Transverse colon (tissue), 4 donors: ENCODE results near the gene PIK3CD. TPM values are rescaled to one million over a fixed set of nuclear protein-coding genes. Genes with fewer than 3 reads are reported as not detected.

Experiments
- DNase-seq: peaks from one replicate; pipeline ENCODE4 v3.0.0-alpha.2; 2019
- H3K27ac ChIP-seq, 4 donors: fragments of 200-600 bp; sonication (generic); 2 replicates each; pipeline ENCODE4 v1.5.1; 2016 to 2018; ENCODE audit warnings: inconsistent platforms in 4 of 4
- H3K27me3 ChIP-seq: fragments of 200-600 bp; sonication (generic); 2 replicates; pipeline ENCODE4 v1.5.1; 2017; ENCODE audit warnings: inconsistent platforms
- H3K36me3 ChIP-seq, 4 donors: fragments of 200-600 bp; sonication (generic); 2 replicates each; pipeline ENCODE4 v1.5.1; 2017 to 2019; ENCODE audit warnings: inconsistent platforms in 4 of 4
- H3K4me1 ChIP-seq, 4 donors: fragments of 200-600 bp; sonication (generic); 2 replicates each; pipeline ENCODE4 v1.5.1; 2017 to 2020; ENCODE audit warnings: inconsistent platforms in 4 of 4
- H3K4me3 ChIP-seq, 4 donors: fragments of 200-600 bp; sonication (generic); 1 replicate in 1 of 4; 2 replicates in 3 of 4; pipeline versions ENCODE4 v1.5.1 to v1.6.1; 2017 to 2019; ENCODE audit warnings: inconsistent platforms in 4 of 4
- H3K9me3 ChIP-seq, 2 donors: fragments of 200-600 bp; sonication (generic); 2 replicates each; pipeline ENCODE4 v1.5.1; 2017 to 2019; ENCODE audit warnings: inconsistent platforms in 2 of 2
- EP300 ChIP-seq: sonication (generic); formaldehyde crosslinking; IDR thresholded peaks from one replicate; pipeline ENCODE4 v1.6.1; 2017; ENCODE audit warnings: antibody characterized with exemption, low read depth
- POLR2A ChIP-seq: fragments of 450-650 bp; IDR thresholded peaks from one replicate; pipeline ENCODE4 v1.6.1; 2016; ENCODE audit warnings: antibody characterized with exemption, mild to moderate bottlenecking, moderate library complexity
- POLR2AphosphoS5 ChIP-seq, 3 donors: sonication (generic); formaldehyde crosslinking; IDR thresholded peaks; one replicate each; pipeline ENCODE4 v1.6.1; 2016; ENCODE audit warnings: antibody characterized with exemption in 3 of 3
- WGBS, 2 donors: methylation state at CpG; one replicate each; pipeline ENCODE4 v1.1.5; 2018; ENCODE audit warnings: low coverage in 1 of 2; 5-methylcytosine and 5-hydroxymethylcytosine counted together
- in situ Hi-C, 4 donors: fragments of 200-750 bp; cut with MboI; loops; one replicate each; pipeline versions ENCODE4 v1.15.0 to v1.15.1; 2017; ENCODE audit warnings: low sequenced_read_pairs in 3 of 4, low pct_ligation_motif_present in 1 of 4, low pct_unique_long_range_greater_than_20kb in 1 of 4
- intact Hi-C: fragments of 100-400 bp; cut with DNase I; formaldehyde crosslinking; loops from one replicate; pipeline ENCODE4 v1.15.1; 2023; ENCODE audit warnings: low total_unique reads
- total RNA-seq, 4 donors: library from RNA; depleted of rRNA; stranded (reverse); fragments of >200 nt; gene quantifications; one replicate each; pipeline ENCODE4 v1.1.0, GENCODE V29; 2016
- TF ChIP-seq, protein P1 (sequence below), 5 experiments: fragments of 200-600 bp in 3 of 5; fragments of 450-650 bp in 2 of 5; sonication (generic) in 3 of 5; IDR thresholded peaks; 1 replicate in 2 of 5; 2 replicates in 3 of 5; pipeline ENCODE4 v1.5.1; 2016 to 2017; ENCODE audit warnings: antibody characterized with exemption in 5 of 5, inconsistent platforms in 3 of 5, mild to moderate bottlenecking in 2 of 5, moderate library complexity in 1 of 5

The PIK3CD gene
- total RNA-seq, 4 donors from 2014 or later, result 0.20 to 6.7 (median 4.1) TPM

- Histone ChIP-seq H3K9me3 (no peaks in the 10 kb centered on the region), H3K27ac (peak overlapping the region; percentile 40 to 67 (median 54)), H3K36me3 (no peaks in the 10 kb centered on the region), H3K27me3 (peaks cover 4% of the 10 kb centered on the region), H3K4me1 (peaks cover 0 to 14% (median 4%) of the 10 kb centered on the region in 4 donors), H3K4me3 (peak overlapping the region in 1 of 4 donors; percentile 27)
- intact Hi-C loops (no loop called here), in situ Hi-C loops (loop anchor here in 1 of 4 donors (10.0 kb wide), 1 partner anchor 235 kb away; no protein-coding TSS in a partner anchor)
- TF ChIP-seq, protein P1, sequence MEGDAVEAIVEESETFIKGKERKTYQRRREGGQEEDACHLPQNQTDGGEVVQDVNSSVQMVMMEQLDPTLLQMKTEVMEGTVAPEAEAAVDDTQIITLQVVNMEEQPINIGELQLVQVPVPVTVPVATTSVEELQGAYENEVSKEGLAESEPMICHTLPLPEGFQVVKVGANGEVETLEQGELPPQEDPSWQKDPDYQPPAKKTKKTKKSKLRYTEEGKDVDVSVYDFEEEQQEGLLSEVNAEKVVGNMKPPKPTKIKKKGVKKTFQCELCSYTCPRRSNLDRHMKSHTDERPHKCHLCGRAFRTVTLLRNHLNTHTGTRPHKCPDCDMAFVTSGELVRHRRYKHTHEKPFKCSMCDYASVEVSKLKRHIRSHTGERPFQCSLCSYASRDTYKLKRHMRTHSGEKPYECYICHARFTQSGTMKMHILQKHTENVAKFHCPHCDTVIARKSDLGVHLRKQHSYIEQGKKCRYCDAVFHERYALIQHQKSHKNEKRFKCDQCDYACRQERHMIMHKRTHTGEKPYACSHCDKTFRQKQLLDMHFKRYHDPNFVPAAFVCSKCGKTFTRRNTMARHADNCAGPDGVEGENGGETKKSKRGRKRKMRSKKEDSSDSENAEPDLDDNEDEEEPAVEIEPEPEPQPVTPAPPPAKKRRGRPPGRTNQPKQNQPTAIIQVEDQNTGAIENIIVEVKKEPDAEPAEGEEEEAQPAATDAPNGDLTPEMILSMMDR (IDR thresholded peaks at IDR 0.05), result no peak
- TF ChIP-seq EP300 (no peak), POLR2A (no peak), POLR2AphosphoS5 (IDR thresholded peaks at IDR 0.05) (no peak)
- peak; percentile 67 for DNase-seq
- 0 to 39% methylated on average over 1 to 28 of the region's 29 CpGs for WGBS, 2 donors
Measured at GRCh38 chr1:9629445-9630201, 21.9 kb upstream of the PIK3CD start.

GRCh38 chr1:9630331-9631111 lies 21.0 kb upstream of the PIK3CD start:
- no peak for DNase-seq
- intact Hi-C loops (no loop called here), in situ Hi-C loops (no loop called here)
- WGBS, 2 donors, result 68 to 69% methylated on average over 4 to 8 of the region's 8 CpGs
- Histone ChIP-seq H3K27ac (peak overlapping the region; percentile 37 to 67 (median 52)), H3K4me1 (peaks cover 0 to 14% (median 4%) of the 10 kb centered on the region in 4 donors), H3K9me3 (no peaks in the 10 kb centered on the region), H3K27me3 (peaks cover 3% of the 10 kb centered on the region), H3K4me3 (peak overlapping the region in 1 of 4 donors; percentile 27), H3K36me3 (no peaks in the 10 kb centered on the region)
- TF ChIP-seq EP300 (no peak), POLR2A (no peak), POLR2AphosphoS5 (IDR thresholded peaks at IDR 0.05) (no peak)
- TF ChIP-seq, protein P1 (IDR thresholded peaks at IDR 0.05), result no peak

GRCh38 chr1:9631613-9632012 lies 19.9 kb upstream of the PIK3CD start:
- no peak for DNase-seq
- peaks cover 0 to 8% (median 2%) of the 10 kb centered on the region in 4 donors for H3K4me1 ChIP-seq
- TF ChIP-seq EP300 (no peak), POLR2A (no peak), POLR2AphosphoS5 (IDR thresholded peaks at IDR 0.05) (no peak)
- TF ChIP-seq, protein P1 (IDR thresholded peaks at IDR 0.05), result no peak
- in situ Hi-C loops, result no loop called here
- H3K27me3 ChIP-seq, result no peaks in the 10 kb centered on the region
- no peak overlapping the region for H3K27ac ChIP-seq
- 79 to 88% methylated on average over 2 to 3 of the region's 3 CpGs for WGBS, 2 donors
- intact Hi-C loops, result no loop called here
- no peak overlapping the region for H3K4me3 ChIP-seq
- H3K9me3 ChIP-seq, result no peaks in the 10 kb centered on the region
- H3K36me3 ChIP-seq, result no peaks in the 10 kb centered on the region

GRCh38 chr1:9633493-9633892 lies 18.0 kb upstream of the PIK3CD start:
- Histone ChIP-seq H3K9me3 (no peaks in the 10 kb centered on the region), H3K27me3 (no peaks in the 10 kb centered on the region), H3K4me1 (no peaks in the 10 kb centered on the region), H3K4me3 (no peak overlapping the region), H3K27ac (no peak overlapping the region), H3K36me3 (no peaks in the 10 kb centered on the region)
- in situ Hi-C loops (no loop called here), intact Hi-C loops (no loop called here)
- TF ChIP-seq EP300, result no peak
- TF ChIP-seq POLR2AphosphoS5 (IDR thresholded peaks at IDR 0.05), result no peak
- TF ChIP-seq, protein P1 (IDR thresholded peaks at IDR 0.05), result no peak
- TF ChIP-seq POLR2A, result no peak
- 84% methylated on average over 6 of the region's 6 CpGs; no CpG with 5 or more reads in 1 of the 2 donors for WGBS, 2 donors
- no peak for DNase-seq
